AG10803 (cell line): ENCODE data around the gene USP47.

Experiments used
- DNase-seq: peaks from one replicate; pipeline ENCODE4 v3.0.0; 2010; ENCODE audit warnings: low read depth
- H3K4me3 ChIP-seq: 2 replicates; pipeline ENCODE4 v1.5.1; 2011; ENCODE audit warnings: mild to moderate bottlenecking, low read length, control low read depth
- TF ChIP-seq, protein P1 (sequence below): conservative IDR thresholded peaks from 2 replicates; pipeline ENCODE4 v1.5.1; 2011; ENCODE audit warnings: mild to moderate bottlenecking, low read length, control low read depth, inconsistent platforms

The USP47 gene

DNA sequence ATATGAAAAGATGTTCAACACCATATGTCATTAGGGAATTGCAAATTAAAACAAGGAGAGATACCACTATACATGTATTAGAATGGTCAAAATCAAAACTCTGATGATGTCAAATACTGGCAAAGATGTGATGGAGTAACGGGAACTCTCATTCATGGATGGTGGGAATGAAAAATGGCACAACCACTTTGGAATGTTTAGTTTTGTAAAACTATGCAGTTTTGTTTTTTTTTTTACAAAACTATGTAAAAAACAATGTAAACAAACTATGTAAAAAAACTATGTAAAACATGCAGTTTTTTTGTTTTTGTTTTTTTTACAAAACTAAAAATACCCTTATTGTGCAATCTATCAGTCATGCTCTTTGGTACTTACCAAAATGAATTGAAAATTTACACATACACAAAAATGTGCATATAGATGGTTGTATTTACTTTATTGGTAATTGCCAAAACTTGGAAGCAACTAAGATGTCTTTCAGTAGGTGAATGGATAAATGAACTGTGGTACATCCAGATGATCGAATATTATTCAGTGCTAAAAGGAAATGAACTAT, 5.0 kb upstream of the USP47 start:
- TF ChIP-seq, protein P1, sequence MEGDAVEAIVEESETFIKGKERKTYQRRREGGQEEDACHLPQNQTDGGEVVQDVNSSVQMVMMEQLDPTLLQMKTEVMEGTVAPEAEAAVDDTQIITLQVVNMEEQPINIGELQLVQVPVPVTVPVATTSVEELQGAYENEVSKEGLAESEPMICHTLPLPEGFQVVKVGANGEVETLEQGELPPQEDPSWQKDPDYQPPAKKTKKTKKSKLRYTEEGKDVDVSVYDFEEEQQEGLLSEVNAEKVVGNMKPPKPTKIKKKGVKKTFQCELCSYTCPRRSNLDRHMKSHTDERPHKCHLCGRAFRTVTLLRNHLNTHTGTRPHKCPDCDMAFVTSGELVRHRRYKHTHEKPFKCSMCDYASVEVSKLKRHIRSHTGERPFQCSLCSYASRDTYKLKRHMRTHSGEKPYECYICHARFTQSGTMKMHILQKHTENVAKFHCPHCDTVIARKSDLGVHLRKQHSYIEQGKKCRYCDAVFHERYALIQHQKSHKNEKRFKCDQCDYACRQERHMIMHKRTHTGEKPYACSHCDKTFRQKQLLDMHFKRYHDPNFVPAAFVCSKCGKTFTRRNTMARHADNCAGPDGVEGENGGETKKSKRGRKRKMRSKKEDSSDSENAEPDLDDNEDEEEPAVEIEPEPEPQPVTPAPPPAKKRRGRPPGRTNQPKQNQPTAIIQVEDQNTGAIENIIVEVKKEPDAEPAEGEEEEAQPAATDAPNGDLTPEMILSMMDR, result no peak
- DNase-seq, result peak; percentile 75
- H3K4me3 ChIP-seq, result no peak overlapping the region

DNA sequence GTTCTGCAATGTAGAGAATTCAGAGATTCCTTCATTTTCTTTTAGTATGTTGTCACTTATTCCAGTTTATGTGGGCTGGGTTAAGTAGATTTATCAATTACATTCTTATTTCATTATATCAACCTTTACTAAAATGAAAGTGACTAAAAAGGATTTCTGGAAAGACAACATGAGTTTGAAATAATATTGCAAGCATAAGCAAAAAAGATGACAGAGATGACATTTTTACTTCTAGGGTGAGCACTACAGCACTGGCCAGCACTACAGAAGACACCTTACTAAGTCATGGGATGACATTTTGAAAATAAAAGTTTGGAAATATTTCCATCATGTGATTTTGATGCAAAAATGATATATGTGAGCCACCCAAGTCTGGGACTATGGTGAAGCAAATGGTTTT, 2.1 kb upstream of the USP47 start:
- TF ChIP-seq, protein P1, result no peak
- no peak overlapping the region for H3K4me3 ChIP-seq
- DNase-seq, result no peak

DNA sequence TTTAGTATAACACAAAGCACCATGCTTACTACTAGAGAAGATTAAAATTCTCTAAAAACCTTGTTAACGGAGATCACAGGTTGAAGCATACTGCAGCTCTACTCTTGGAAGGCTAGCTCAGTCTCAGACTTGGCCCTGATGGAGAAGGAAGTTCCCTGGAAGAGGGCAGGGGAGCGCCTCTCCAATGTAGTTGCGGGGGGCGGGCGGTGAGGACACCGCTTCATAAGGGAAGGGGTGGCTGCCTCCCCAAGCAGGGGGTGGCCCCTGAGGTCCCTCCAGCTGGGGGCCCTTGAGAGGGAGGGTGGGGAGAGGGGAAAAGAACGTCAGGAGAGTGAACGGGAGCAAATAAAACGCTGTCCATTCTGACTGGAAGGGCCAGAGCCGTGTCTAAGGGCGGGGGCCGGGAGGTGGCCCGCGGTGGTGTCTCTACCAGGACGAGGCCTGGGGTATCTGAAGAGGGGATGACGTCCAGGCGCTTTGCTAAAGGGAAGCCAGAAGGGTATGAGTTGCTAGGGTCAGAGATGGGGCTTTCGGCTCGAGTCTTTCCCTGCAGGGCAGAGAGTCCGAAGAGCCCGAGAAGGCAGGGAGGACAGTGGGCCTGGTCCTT, 553 bp upstream of the USP47 start:
- DNase-seq, result peak; percentile 23
- H3K4me3 ChIP-seq, result peak overlapping the region; percentile 76
- TF ChIP-seq, protein P1, result no peak

DNA sequence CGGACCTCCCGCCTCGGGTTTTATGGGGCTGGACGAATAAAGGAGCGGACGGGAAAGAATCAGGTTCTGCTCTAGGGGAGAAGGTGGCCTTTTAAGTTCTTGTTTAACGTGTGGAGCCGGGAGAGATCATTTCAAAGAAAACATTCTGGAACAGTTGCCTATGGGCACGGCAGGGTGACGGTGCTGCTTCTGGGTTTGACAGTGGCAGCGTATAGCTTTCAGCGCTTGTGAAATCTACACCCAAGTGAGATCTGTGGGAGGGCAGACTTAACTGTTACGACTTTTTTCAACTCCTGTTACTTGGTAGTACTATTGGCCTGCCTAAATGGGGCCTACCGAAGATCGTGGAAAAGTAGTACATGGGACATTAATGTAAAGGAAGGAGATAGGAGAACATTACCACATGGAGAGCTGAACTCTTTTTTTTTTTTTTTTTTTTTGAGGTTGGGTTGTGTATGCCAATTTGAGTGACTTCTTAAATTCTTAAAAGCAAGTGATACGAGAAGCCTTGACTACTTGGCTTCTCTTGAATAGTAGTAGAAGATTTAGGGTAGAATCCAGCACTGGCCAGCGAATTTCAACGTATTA, 743 bp downstream of the USP47 start:
- DNase-seq, result peak; percentile 85
- TF ChIP-seq, protein P1, result no peak
- peak overlapping the region; percentile 76 for H3K4me3 ChIP-seq

DNA sequence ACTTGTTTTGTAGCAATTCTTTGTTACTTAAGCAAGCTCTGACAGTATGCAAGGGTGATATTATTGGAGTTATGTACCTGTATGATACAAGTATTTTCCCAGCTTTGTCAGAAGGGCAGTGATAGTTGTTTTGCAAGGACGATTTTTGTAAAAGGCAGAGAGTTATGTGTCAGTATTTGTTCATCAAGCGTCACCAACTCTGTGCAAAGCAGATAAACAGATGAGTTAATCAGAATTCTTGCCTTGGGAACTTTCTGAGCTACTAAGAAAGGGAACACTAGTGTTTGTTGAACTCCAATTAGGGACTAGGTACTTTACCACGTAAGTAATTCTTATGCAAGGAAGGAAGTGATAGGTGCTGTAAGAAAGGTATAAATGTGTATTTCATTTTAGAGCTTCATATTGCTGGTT, 1.4 kb downstream of the USP47 start:
- H3K4me3 ChIP-seq, result peak overlapping the region; percentile 76
- DNase-seq, result peak; percentile 69
- TF ChIP-seq, protein P1, result no peak

DNA sequence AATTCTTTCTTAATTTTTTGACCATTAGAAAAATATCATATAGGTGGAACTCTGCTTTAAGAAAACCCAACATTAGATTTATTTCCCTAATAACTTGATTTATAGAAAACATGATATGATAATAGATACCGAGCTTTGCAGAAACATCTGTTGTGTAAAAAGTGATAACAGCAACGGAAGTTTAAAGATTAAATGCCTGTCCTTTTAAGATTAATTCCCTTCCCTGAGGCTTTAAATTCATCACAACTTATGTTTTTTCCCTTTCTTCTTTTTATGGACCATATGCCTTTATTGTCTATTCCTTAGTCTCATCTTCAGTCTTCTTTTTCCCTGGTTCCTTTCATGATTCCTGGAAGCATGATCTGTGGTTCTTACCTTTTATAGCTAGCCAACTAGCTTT, 1.9 kb downstream of the USP47 start:
- TF ChIP-seq, protein P1, result no peak
- peak overlapping the region; percentile 76 for H3K4me3 ChIP-seq
- DNase-seq, result no peak

DNA sequence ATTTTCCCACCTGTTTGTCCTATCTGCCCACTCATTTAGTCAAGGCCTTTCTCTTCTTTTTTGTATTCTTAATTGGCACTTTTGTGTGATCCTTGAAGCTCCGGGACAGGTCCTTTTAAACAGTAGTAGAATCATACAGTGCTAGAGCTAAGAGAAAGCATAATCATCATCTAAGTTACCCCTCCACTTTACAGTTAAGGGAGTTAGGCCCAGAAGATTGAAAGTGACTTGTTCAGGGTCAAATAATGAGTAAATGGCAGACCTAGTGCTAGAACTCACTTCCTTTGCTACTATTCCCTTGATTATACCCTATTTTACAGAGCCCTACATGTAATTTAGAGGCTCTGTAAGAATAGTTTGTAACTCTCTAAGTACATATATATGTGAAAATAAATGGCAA, 2.5 kb downstream of the USP47 start:
- no peak for DNase-seq
- peak overlapping the region; percentile 76 for H3K4me3 ChIP-seq
- TF ChIP-seq, protein P1, result no peak
